ENCODE measurements around the gene PAK4.

The PAK4 gene

GRCh38 chr19:39167461-39168257 lies 42.1 kb downstream of the PAK4 start:
- DNase-seq: no peak

- DNase-seq: no peak
These were observed 42.9 kb downstream of the PAK4 start for GRCh38 chr19:39168258-39169142.

DNA sequence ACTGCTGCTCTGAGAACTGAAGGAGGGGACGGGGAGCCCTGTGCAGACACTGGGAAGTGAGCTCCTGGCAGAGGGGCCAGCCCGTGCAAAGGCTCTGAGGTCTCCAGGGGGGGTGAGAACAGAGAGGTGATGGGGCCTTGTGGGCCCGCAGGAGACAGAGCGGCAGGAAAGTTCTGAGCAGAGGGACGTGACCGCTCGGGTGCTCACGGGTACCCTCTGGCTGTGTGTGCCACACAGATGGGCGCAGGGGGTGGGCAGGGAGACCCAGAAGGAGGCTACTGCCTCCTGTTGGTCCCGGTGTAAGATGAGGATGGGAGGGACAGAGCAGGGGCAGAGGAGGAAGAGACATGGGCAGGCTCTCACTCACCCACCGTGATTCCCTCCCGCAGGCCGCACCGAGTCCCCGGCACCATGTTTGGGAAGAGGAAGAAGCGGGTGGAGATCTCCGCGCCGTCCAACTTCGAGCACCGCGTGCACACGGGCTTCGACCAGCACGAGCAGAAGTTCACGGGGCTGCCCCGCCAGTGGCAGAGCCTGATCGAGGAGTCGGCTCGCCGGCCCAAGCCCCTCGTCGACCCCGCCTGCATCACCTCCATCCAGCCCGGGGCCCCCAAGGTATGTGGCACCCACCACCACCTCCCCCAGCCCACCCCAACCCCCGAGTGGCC lies 43.7 kb downstream of the PAK4 start:
- DNase-seq: no peak

DNA sequence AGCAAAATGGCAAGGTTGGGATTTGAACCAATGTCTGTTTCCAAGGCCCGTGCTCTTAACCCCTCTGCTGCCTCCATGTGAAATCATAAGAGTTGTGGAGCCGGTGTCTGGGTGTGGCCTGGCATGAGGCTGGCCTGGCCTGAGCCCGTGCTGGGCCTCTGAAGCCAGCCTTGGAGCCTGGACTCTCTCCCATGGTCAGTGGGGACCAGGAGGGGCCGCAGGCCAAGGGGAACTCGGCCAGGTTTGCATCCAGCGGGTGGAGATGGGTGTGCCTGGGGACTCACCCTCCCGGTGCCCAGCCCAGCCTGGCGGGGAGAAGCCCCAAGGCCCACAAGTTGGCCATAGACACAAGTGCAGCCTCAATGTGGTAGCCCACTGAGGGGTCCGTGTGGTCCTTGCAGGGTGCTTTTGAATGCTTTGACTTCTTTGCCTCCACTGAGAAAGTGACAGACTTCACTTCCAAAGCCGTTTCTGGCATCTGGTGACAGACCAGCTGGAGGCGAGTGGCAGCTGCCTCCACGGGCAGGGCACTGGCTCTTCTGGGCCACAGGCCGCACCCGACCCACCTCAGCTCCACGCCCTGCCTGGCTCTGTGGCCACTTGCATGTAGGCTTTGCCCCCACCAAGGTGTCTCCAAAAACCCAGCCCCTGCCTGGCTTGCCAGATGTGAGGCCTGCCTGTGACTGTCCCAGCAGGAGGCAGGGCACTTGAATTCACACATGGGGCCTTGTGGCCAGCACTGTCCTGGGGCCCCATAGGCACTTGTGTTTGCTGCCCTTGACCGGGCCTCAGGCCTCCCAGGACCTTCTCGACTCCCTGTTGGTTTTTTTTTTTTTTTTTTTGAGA lies 45.0 kb downstream of the PAK4 start:
- DNase-seq: no peak

DNA sequence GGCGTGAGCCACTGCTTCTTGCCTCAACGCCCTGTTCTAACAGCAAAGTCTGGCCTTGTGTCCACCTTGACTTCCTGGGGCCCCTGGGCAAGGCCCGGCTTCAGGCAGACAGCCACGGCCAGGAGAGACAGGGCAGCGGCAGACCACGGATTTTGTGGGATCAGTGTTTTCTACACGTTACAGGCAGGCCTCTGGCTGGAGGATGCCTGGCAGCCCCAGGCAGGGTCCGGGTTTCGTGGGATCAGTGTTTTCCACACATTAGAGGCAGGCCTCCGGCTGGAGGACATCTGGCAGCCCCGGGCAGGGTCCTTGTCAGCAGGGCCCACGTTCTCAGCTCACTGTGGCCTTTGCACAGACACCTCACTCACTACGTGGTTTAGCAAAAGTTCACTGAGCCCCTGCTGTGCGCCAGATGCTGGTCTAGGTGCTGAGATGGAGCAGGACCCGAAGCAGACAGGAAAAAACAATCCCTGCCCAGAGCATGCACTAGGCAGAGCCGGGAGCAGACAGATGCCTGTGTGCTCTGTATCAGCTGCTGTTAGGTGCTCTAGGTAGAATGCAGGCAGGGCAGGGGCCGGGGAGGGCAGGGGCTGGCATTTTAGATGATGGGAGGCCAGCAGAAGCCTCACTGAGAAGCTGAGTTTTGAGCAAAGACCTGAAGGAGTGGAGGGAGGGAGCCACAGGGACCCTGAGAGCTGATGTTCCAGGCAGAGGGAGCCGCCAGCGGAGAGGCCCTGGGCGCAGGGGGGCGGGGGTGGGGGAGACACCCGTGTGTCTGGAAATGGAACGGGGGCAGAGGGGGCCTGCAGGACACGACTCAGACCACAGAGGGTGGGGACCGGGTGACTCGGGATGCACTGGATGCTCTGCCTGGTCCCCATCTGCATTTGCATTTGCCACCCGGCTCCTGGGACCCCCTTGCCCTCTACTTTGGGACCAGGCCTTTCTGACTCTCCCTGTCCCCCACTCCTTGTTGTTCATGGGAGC lies 46.2 kb downstream of the PAK4 start:
- DNase-seq: no peak

DNA sequence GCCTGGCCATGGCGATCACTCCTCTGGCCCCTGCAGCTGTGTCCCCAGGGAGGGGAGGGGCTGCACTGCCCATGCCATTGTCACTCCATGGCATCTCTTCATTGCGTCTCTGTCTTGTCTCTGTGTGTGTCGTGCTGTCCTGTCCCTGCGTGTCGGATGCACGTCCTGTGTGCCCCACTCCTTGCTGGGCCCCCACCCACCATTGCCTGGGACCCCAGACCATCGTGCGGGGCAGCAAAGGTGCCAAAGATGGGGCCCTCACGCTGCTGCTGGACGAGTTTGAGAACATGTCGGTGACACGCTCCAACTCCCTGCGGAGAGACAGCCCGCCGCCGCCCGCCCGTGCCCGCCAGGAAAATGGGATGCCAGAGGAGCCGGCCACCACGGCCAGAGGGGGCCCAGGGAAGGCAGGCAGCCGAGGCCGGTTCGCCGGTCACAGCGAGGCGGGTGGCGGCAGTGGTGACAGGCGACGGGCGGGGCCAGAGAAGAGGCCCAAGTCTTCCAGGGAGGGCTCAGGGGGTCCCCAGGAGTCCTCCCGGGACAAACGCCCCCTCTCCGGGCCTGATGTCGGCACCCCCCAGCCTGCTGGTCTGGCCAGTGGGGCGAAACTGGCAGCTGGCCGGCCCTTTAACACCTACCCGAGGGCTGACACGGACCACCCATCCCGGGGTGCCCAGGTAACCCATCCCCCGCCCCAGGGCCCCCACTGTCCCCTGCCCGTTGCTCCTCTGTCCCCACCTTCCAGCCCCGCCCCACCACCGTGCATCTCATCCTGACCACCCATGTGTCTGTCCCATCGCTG lies 47.3 kb downstream of the PAK4 start:
- no peak for DNase-seq

DNA sequence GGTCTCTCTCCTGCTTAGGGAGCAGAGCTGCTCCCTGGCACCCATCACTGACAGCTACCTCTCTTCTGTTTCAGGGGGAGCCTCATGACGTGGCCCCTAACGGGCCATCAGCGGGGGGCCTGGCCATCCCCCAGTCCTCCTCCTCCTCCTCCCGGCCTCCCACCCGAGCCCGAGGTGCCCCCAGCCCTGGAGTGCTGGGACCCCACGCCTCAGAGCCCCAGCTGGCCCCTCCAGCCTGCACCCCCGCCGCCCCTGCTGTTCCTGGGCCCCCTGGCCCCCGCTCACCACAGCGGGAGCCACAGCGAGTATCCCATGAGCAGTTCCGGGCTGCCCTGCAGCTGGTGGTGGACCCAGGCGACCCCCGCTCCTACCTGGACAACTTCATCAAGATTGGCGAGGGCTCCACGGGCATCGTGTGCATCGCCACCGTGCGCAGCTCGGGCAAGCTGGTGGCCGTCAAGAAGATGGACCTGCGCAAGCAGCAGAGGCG lies 48.0 kb downstream of the PAK4 start:
- no peak for DNase-seq

- DNase-seq: no peak
These were observed 48.6 kb downstream of the PAK4 start for GRCh38 chr19:39174142-39174541.

DNA sequence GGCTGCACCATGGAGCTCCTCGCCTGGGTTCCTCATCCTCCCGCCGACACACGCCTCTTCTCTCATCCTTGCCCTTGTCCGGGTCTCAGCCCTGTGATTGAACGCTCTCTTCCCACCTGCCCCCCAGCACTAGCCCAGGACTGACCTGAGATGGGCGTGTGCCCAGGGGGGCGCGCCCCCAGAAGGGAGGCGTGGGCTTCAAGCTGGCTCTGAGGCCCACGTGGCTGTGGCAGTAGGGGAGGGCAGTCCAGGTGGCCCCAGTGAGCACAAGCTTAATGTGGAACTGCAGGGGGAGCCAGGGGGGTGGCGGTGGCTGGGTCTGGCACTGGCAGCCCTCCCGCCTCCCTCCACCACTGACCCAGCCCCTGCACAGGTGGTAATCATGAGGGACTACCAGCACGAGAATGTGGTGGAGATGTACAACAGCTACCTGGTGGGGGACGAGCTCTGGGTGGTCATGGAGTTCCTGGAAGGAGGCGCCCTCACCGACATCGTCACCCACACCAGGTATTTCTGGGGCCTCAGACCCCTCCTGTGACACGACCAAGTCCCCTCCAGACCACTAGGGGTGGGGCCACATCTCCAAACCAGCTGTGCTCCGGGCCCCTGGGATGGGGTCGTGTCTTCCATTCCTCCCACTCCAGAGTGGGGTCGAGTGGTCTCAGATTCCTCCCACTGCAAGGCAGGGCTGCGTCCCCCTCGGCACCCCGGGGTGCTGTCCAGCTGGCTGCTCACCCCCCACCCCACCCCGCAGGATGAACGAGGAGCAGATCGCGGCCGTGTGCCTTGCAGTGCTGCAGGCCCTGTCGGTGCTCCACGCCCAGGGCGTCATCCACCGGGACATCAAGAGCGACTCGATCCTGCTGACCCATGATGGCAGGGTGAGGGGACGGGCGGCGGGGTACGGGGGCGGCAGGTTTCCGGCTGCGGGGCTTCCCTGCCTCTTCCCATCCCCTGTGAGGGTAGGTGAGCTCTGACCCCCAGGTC lies 49.3 kb downstream of the PAK4 start:
- DNase-seq: no peak

- DNase-seq: no peak
These were observed 50.0 kb downstream of the PAK4 start for GRCh38 chr19:39175564-39175963.

DNA sequence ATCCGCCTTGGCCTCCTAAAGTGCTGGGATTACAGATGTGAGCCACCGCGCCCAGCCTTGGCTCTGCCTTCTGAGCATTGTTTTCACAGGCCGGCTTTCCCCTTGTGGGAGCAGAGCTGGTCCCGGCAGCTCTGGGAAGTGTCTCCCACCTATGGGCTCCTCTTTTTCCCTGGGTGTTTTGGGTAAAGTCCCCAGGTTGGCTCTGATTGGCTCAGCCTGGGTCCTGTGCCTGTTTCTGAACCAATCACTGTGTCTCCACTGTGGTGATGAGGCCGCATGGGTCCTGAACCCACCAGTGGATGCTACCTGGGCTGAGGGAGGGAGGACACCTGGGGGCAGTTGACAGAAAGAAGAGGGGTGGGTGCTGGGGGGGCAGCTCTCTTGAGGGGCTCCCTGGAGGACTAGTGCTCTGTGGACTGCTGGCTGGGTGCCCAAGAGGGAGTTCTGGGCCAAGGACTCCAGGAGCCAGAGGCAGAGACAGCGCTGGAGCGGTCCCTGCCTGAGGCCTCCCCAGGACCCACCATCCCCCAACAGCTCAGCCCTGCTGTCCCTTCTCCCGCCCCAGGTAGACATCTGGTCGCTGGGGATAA lies 51.6 kb downstream of the PAK4 start:
- DNase-seq: no peak

- DNase-seq: no peak
These were observed 52.1 kb downstream of the PAK4 start for GRCh38 chr19:39177736-39178135.

DNA sequence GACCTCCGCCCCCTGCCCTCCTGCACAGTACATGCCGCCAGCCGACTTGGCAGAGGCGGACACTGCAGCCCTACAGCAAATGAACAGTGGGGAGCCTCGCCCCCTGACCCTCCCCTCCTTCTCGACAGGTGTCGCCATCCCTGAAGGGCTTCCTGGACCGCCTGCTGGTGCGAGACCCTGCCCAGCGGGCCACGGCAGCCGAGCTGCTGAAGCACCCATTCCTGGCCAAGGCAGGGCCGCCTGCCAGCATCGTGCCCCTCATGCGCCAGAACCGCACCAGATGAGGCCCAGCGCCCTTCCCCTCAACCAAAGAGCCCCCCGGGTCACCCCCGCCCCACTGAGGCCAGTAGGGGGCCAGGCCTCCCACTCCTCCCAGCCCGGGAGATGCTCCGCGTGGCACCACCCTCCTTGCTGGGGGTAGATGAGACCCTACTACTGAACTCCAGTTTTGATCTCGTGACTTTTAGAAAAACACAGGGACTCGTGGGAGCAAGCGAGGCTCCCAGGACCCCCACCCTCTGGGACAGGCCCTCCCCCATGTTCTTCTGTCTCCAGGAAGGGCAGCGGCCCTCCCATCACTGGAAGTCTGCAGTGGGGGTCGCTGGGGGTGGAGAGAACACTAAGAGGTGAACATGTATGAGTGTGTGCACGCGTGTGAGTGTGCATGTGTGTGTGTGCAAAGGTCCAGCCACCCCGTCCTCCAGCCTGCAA lies 52.9 kb downstream of the PAK4 start:
- no peak for DNase-seq

DNA sequence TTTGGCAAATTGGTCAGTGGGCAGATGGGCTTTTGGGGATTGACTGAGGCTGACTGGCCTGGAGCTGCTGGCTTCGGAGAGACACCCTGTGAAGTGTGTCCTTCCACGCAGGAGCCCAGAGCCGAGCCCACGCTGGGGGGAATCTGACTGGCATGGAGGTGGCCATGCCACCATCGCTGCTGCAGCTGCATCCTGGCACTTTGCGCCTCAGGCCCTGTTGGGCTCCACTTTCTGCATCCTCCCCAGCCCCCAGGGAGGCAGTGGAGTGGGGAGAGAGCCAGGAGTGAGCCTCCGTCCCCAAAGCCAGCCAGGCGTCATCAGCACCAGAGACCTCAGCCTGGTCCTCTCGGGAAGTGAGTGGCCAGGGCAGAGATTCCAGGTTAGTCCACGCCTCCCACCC lies 54.2 kb downstream of the PAK4 start:
- DNase-seq: no peak

DNA sequence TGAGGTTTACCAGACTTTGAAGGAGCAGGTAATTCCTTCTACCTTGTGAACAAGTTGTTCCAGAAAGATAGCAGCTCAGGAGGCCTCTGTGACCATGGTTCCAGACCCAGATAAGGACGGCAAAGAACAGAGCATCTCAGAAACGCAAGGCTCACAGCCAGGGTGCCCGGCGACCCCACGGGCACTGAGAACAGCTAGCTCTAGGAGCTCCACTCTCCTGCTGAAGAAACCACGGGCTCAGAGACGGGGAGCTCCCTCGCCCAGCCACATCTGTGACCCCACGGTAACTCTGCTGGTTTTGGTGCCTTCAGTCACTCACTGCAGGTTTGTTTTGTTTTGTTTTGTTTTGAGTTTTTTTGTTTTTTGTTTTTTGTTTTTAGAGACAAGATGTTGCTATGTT lies 55.2 kb downstream of the PAK4 start:
- no peak for DNase-seq

- DNase-seq: no peak
These were observed 56.1 kb downstream of the PAK4 start for GRCh38 chr19:39181500-39182173.

GRCh38 chr19:39182174-39182505 lies 56.6 kb downstream of the PAK4 start:
- DNase-seq: no peak

- no peak for DNase-seq
These were observed 57.5 kb downstream of the PAK4 start for GRCh38 chr19:39183104-39183503.

Measured in NCI-H1417 treated with DMSO at 0.1 percent for 48 hours (cell line).